ENCODE data around the gene NUDT8.
A peak's percentile ranks its signal among the peaks of the same experiment; 100 is the strongest.
"Not testable (repeated sequence)": the region's sequence is repeated elsewhere in the genome, so short reads cannot be mapped to it uniquely, and the experiment has no call there.

NUDT8 gene

GRCh38 chr11:67629386-67630227 lies at the start of gene NUDT8:
TSS of gene NUDT8 (minus strand) at chr11:67629937. CDS start at chr11:67629911, 26 bp downstream.
- peak in 10 of 14 donors; percentile 41 to 80 (median 65) for DNase-seq

GRCh38 chr11:67675058-67675747 lies 45.5 kb upstream of the NUDT8 start:
- no peak for DNase-seq

- no peak for DNase-seq
Measured at GRCh38 chr11:67674442-67674871, 44.7 kb upstream of the NUDT8 start, which contains the start of gene ALDH3B2. TSS of gene ALDH3B2 (minus strand) at chr11:67674623. CDS start at chr11:67666935, 7,688 bp downstream.

GRCh38 chr11:67673902-67674301 lies 44.2 kb upstream of the NUDT8 start:
- no peak for DNase-seq

GRCh38 chr11:67673358-67673757 lies 43.6 kb upstream of the NUDT8 start:
- no peak for DNase-seq

- no peak for DNase-seq
Measured at GRCh38 chr11:67671211-67671520, 41.4 kb upstream of the NUDT8 start.

- no peak for DNase-seq
Measured at GRCh38 chr11:67670316-67671210, 40.8 kb upstream of the NUDT8 start.

- no peak for DNase-seq
Measured at GRCh38 chr11:67668192-67668551, 38.4 kb upstream of the NUDT8 start.

- DNase-seq = no peak
Measured at GRCh38 chr11:67667490-67668191, 37.9 kb upstream of the NUDT8 start.

GRCh38 chr11:67666676-67667489 lies 37.1 kb upstream of the NUDT8 start:
- DNase-seq = no peak

GRCh38 chr11:67666303-67666645 lies 36.5 kb upstream of the NUDT8 start:
- no peak for DNase-seq

- DNase-seq = no peak
Measured at GRCh38 chr11:67665541-67666302, 36.0 kb upstream of the NUDT8 start.

GRCh38 chr11:67664696-67665540 lies 35.2 kb upstream of the NUDT8 start:
- DNase-seq = no peak

- DNase-seq = no peak
Measured at GRCh38 chr11:67664213-67664585, 34.5 kb upstream of the NUDT8 start.

- no peak for DNase-seq
Measured at GRCh38 chr11:67663532-67664212, 33.9 kb upstream of the NUDT8 start.

GRCh38 chr11:67662835-67663531 lies 33.2 kb upstream of the NUDT8 start:
- DNase-seq = no peak

GRCh38 chr11:67662142-67662834 lies 32.6 kb upstream of the NUDT8 start:
- DNase-seq = no peak

- not testable (repeated sequence) for DNase-seq
Measured at GRCh38 chr11:67660752-67661151, 31.0 kb upstream of the NUDT8 start.

Data from C1 segment of cervical spinal cord (tissue), 14 donors.